Right lobe of liver (tissue), 6 donors: ENCODE results near the gene STK32B. TPM values are rescaled to one million over a fixed set of nuclear protein-coding genes. Genes with fewer than 3 reads are reported as not detected.
"Not testable (repeated sequence)": the region's sequence is repeated elsewhere in the genome, so short reads cannot be mapped to it uniquely, and the experiment has no call there.

ENCODE experiments used
- ATAC-seq, 4 donors: fragments of 200-7000 bp; cut with Tn5 transposase; one replicate each; pipeline ENCODE4 v1.9.1; 2020; ENCODE audit warnings: mild to moderate bottlenecking in 4 of 4, moderate library complexity in 4 of 4
- DNase-seq, 3 donors: peaks; one replicate each; pipeline ENCODE4 v3.0.0-alpha.2; 2020
- H3K27ac ChIP-seq, 3 donors: fragments of 200-600 bp; one replicate each; pipeline ENCODE4 v1.8.0; 2022
- H3K27me3 ChIP-seq, 2 donors: fragments of 200-600 bp; one replicate each; pipeline ENCODE4 v1.8.0; 2022
- H3K36me3 ChIP-seq, 4 donors: fragments of 200-600 bp; sonication (generic) in 1 of 4; one replicate each; pipeline versions ENCODE4 v1.5.1 to v1.8.0; 2017 to 2022; ENCODE audit warnings: control low read depth in 1 of 4
- H3K4me1 ChIP-seq, 4 donors: fragments of 200-600 bp; sonication (generic) in 1 of 4; one replicate each; pipeline versions ENCODE4 v1.5.1 to v1.8.0; 2017 to 2022; ENCODE audit warnings: control low read depth in 1 of 4
- H3K4me3 ChIP-seq, 3 donors: fragments of 200-600 bp; one replicate each; pipeline ENCODE4 v1.8.0; 2022
- H3K9me3 ChIP-seq, 4 donors: fragments of 200-600 bp; sonication (generic) in 1 of 4; one replicate each; pipeline versions ENCODE4 v1.5.1 to v1.8.0; 2017 to 2022; ENCODE audit warnings: control low read depth in 1 of 4
- CTCF ChIP-seq, 4 donors: fragments of 200-600 bp in 3 of 4; fragments of 450-650 bp in 1 of 4; IDR thresholded peaks; one replicate each; pipeline versions ENCODE4 v1.5.1 to v1.8.0; 2016 to 2022; ENCODE audit warnings: antibody characterized with exemption in 4 of 4, mild to moderate bottlenecking in 2 of 4
- POLR2A ChIP-seq: fragments of 450-650 bp; IDR thresholded peaks from one replicate; pipeline ENCODE4 v1.6.1; 2017; ENCODE audit warnings: antibody characterized with exemption, mild to moderate bottlenecking
- WGBS: methylation state at CpG from one replicate; pipeline ENCODE4 v1.1.6; 2018; ENCODE audit warnings: low coverage, low lambda C conversion rate; ENCODE audit not compliant: insufficient coverage; ENCODE audit errors: missing lambda C conversion rate; 5-methylcytosine and 5-hydroxymethylcytosine counted together
- intact Hi-C, 2 donors: fragments of 100-400 bp; cut with DNase I; formaldehyde crosslinking; loops; one replicate each; pipeline versions ENCODE4 v1.11.2 to v1.14.1; 2022
- total RNA-seq, 6 experiments: library from RNA; depleted of rRNA in 2 of 6; stranded (reverse); fragments of >200 nt in 2 of 6; fragmentation: NEBNext Ultra II Directional in 3 of 6; extraction: Animal tissue kit (Norgen Biotek cat#: 25700) in 3 of 6; gene quantifications; one replicate each; pipeline versions ENCODE4 v1.1.0 to v1.2.4, GENCODE V29; 2016 to 2023
- donor health status: DM: no; HTN: yes; CAD: no.
- donor health status: DM: no; HTN: no; CAD: no.
- donor health status: DM: no; HTN: no; CAD: no.
- donor health status: DM: no; HTN: yes; CAD: no.
- donor health status: DM: no; HTN: yes; CAD: no.

STK32B gene
- total RNA-seq, 6 experiments from 2014 or later: 0.05 to 0.07 TPM; not detected in 4

GRCh38 chr4:5166377-5166776 is 115.1 kb downstream of the STK32B start:
- no peak for ATAC-seq
- Histone ChIP-seq H3K27me3 (no peaks in the 10 kb centered on the region), H3K36me3 (no peaks in the 10 kb centered on the region), H3K27ac (no peak overlapping the region), H3K4me3 (no peak overlapping the region), H3K4me1 (no peaks in the 10 kb centered on the region), H3K9me3 (no peaks in the 10 kb centered on the region)
- WGBS: 35% methylated on average over 2 of the region's 4 CpGs
- DNase-seq: no peak
- no peak for TF ChIP-seq POLR2A
- TF ChIP-seq CTCF (IDR thresholded peaks at IDR 0.05): no peak
- intact Hi-C loops: no loop called here

GRCh38 chr4:5168891-5169290 is 117.6 kb downstream of the STK32B start:
- Histone ChIP-seq H3K9me3 (no peaks in the 10 kb centered on the region), H3K4me3 (no peak overlapping the region), H3K36me3 (no peaks in the 10 kb centered on the region), H3K27ac (no peak overlapping the region), H3K27me3 (no peaks in the 10 kb centered on the region), H3K4me1 (no peaks in the 10 kb centered on the region)
- DNase-seq (no peak), ATAC-seq (no peak)
- intact Hi-C loops: no loop called here
- TF ChIP-seq POLR2A (no peak), CTCF (IDR thresholded peaks at IDR 0.05) (no peak)
- WGBS: 60% methylated on average over 5 of the region's 5 CpGs

GRCh38 chr4:5175836-5176235 is 124.6 kb downstream of the STK32B start:
- intact Hi-C loops, H3K36me3 ChIP-seq, H3K27me3 ChIP-seq, DNase-seq, H3K4me3 ChIP-seq, H3K4me1 ChIP-seq, H3K27ac ChIP-seq, ATAC-seq, H3K9me3 ChIP-seq: not testable (repeated sequence)
- WGBS: 80% methylated on average over 6 of the region's 11 CpGs

- ATAC-seq (no peak), DNase-seq (no peak)
- TF ChIP-seq POLR2A (no peak), CTCF (IDR thresholded peaks at IDR 0.05) (no peak)
- intact Hi-C loops: no loop called here
- H3K4me3 ChIP-seq: no peak overlapping the region
- no peaks in the 10 kb centered on the region for H3K27me3 ChIP-seq
- no peaks in the 10 kb centered on the region for H3K36me3 ChIP-seq
- no peaks in the 10 kb centered on the region for H3K4me1 ChIP-seq
- WGBS: 75% methylated on average over 3 of the region's 6 CpGs
- H3K27ac ChIP-seq: no peak overlapping the region
- no peaks in the 10 kb centered on the region for H3K9me3 ChIP-seq
These were observed 133.3 kb downstream of the STK32B start for GRCh38 chr4:5184606-5185005.

- DNase-seq (no peak), ATAC-seq (no peak)
- intact Hi-C loops: no loop called here
- no peaks in the 10 kb centered on the region for H3K27me3 ChIP-seq
- TF ChIP-seq CTCF (IDR thresholded peaks at IDR 0.05) (no peak), POLR2A (no peak)
- 68% methylated on average over 4 of the region's 6 CpGs for WGBS
- no peaks in the 10 kb centered on the region for H3K9me3 ChIP-seq
- H3K27ac ChIP-seq: no peak overlapping the region
- H3K36me3 ChIP-seq: no peaks in the 10 kb centered on the region
- H3K4me1 ChIP-seq: no peaks in the 10 kb centered on the region
- H3K4me3 ChIP-seq: no peak overlapping the region
These were observed 134.3 kb downstream of the STK32B start for GRCh38 chr4:5185551-5185950.
